ENCODE measurements around the gene NPFF.
"Not testable (repeated sequence)": the region's sequence is repeated elsewhere in the genome, so short reads cannot be mapped to it uniquely, and the experiment has no call there.

Gene NPFF
- total RNA-seq = 0.04 to 0.36 reads per million in 2 experiments

GRCh38 chr12:53506881-53507602 lies at the start of gene NPFF:
Gene NPFF (minus strand): TSS chr12:53507484. CDS start chr12:53507474, 10 bp downstream.
- no peak for DNase-seq (ENCODE audit: low read depth)

GRCh38 chr12:53552361-53553327 lies 45.4 kb upstream of the NPFF start:
- DNase-seq (ENCODE audit: low read depth) = no peak

GRCh38 chr12:53551889-53552291 lies 44.6 kb upstream of the NPFF start:
- no peak for DNase-seq (ENCODE audit: low read depth)

- DNase-seq (ENCODE audit: low read depth) = no peak
These were observed 43.3 kb upstream of the NPFF start for GRCh38 chr12:53550595-53550994.

- DNase-seq (ENCODE audit: low read depth) = not testable (repeated sequence)
These were observed 42.8 kb upstream of the NPFF start for GRCh38 chr12:53550131-53550530.

- DNase-seq (ENCODE audit: low read depth) = not testable (repeated sequence)
These were observed 41.1 kb upstream of the NPFF start for GRCh38 chr12:53548354-53548753.

- peak; percentile 20 for DNase-seq (ENCODE audit: low read depth)
These were observed 36.3 kb upstream of the NPFF start for GRCh38 chr12:53543539-53543938.

GRCh38 chr12:53539526-53539925 lies 32.2 kb upstream of the NPFF start:
- no peak for DNase-seq (ENCODE audit: low read depth)

- DNase-seq (ENCODE audit: low read depth) = no peak
These were observed 31.0 kb upstream of the NPFF start for GRCh38 chr12:53538209-53538689.

GRCh38 chr12:53536962-53537361 lies 29.7 kb upstream of the NPFF start:
- no peak for DNase-seq (ENCODE audit: low read depth)

GRCh38 chr12:53533471-53533870 lies 26.2 kb upstream of the NPFF start:
- no peak for DNase-seq (ENCODE audit: low read depth)

- DNase-seq (ENCODE audit: low read depth) = no peak
These were observed 25.5 kb upstream of the NPFF start for GRCh38 chr12:53532524-53533445.

- DNase-seq (ENCODE audit: low read depth) = no peak
These were observed 24.7 kb upstream of the NPFF start for GRCh38 chr12:53532021-53532420.

- no peak for DNase-seq (ENCODE audit: low read depth)
These were observed 23.6 kb upstream of the NPFF start for GRCh38 chr12:53530920-53531319.

- no peak for DNase-seq (ENCODE audit: low read depth)
These were observed 22.8 kb upstream of the NPFF start for GRCh38 chr12:53530061-53530460.

GRCh38 chr12:53524476-53524875 lies 17.2 kb upstream of the NPFF start:
- no peak for DNase-seq (ENCODE audit: low read depth)

GRCh38 chr12:53523131-53523530 lies 15.8 kb upstream of the NPFF start:
- no peak for DNase-seq (ENCODE audit: low read depth)

- no peak for DNase-seq (ENCODE audit: low read depth)
These were observed 11.1 kb upstream of the NPFF start for GRCh38 chr12:53518381-53518780.

- no peak for DNase-seq (ENCODE audit: low read depth)
These were observed 9.6 kb upstream of the NPFF start for GRCh38 chr12:53516758-53517455.

GRCh38 chr12:53515291-53515680 lies 8.0 kb upstream of the NPFF start:
- no peak for DNase-seq (ENCODE audit: low read depth)

Measured in T follicular helper cell (primary cell).